Loucy (cell line): ENCODE data around the gene NECTIN2.

Experiments
- H2AFZ ChIP-seq: fragments of 200-600 bp; sonication (generic); 2 replicates; pipeline ENCODE4 v1.6.0; 2016; ENCODE audit warnings: antibody characterized with exemption, mild to moderate bottlenecking, low read length, moderate library complexity
- H3F3A ChIP-seq: fragments of 200-600 bp; 2 replicates; pipeline ENCODE4 v1.6.0; 2016; ENCODE audit warnings: antibody characterized with exemption, low read depth, mild to moderate bottlenecking
- H3K27me3 ChIP-seq: fragments of 200-600 bp; sonication (generic); 2 replicates; pipeline ENCODE4 v1.6.1; 2014; ENCODE audit warnings: low read length, mild to moderate bottlenecking; ENCODE audit not compliant: insufficient read depth, poor library complexity, severe bottlenecking
- H3K36me3 ChIP-seq: fragments of 200-600 bp; sonication (generic); 2 replicates; pipeline ENCODE4 v1.6.1; 2016; ENCODE audit warnings: low read length; ENCODE audit not compliant: insufficient read depth
- H3K4me1 ChIP-seq: fragments of 200-600 bp; sonication (generic); 2 replicates; pipeline ENCODE4 v1.5.1; 2014; ENCODE audit warnings: low read length, mild to moderate bottlenecking; ENCODE audit not compliant: insufficient read depth, poor library complexity, severe bottlenecking
- H3K4me2 ChIP-seq: fragments of 200-600 bp; sonication (generic); 2 replicates; pipeline ENCODE4 v1.6.0; 2014; ENCODE audit warnings: antibody characterized with exemption, low read length, low read depth, mild to moderate bottlenecking; ENCODE audit not compliant: poor library complexity, severe bottlenecking
- H3K4me3 ChIP-seq: fragments of 200-600 bp; sonication (generic); 2 replicates; pipeline ENCODE4 v1.5.1; 2014; ENCODE audit warnings: low read length, mild to moderate bottlenecking, mixed read lengths; ENCODE audit not compliant: poor library complexity, severe bottlenecking
- H3K79me2 ChIP-seq: fragments of 200-600 bp; sonication (generic); 2 replicates; pipeline ENCODE4 v1.6.1; 2014; ENCODE audit warnings: low read length; ENCODE audit not compliant: insufficient read depth
- H3K9ac ChIP-seq: fragments of 200-600 bp; sonication (generic); 2 replicates; pipeline ENCODE4 v1.6.0; 2014; ENCODE audit warnings: mild to moderate bottlenecking, low read depth, low read length, moderate library complexity; ENCODE audit not compliant: poor library complexity, severe bottlenecking
- H3K9me2 ChIP-seq: fragments of 200-600 bp; sonication (generic); replicated peaks from 2 replicates; pipeline ENCODE4 v1.6.1; 2016; ENCODE audit warnings: low read depth, low read length, mixed read lengths
- H3K9me3 ChIP-seq: fragments of 200-600 bp; sonication (generic); 2 replicates; pipeline ENCODE4 v1.6.1; 2014; ENCODE audit warnings: mild to moderate bottlenecking, antibody characterized with exemption, low read length, low read depth; ENCODE audit not compliant: insufficient read depth
- H4K20me1 ChIP-seq: fragments of 200-600 bp; sonication (generic); 2 replicates; pipeline ENCODE4 v1.6.0; 2014; ENCODE audit warnings: antibody characterized with exemption, low read length, mild to moderate bottlenecking; ENCODE audit not compliant: insufficient read depth, poor library complexity, severe bottlenecking
- EZH2phosphoT487 ChIP-seq: fragments of 200-600 bp; IDR thresholded peaks from 2 replicates; pipeline ENCODE4 v1.6.1; 2018; ENCODE audit warnings: antibody characterized with exemption, mild to moderate bottlenecking, moderate library complexity, borderline replicate concordance
- TF ChIP-seq, protein P1 (sequence below): fragments of 200-600 bp; sonication (generic); conservative IDR thresholded peaks from 2 replicates; pipeline ENCODE4 v1.5.1; 2014; ENCODE audit warnings: mild to moderate bottlenecking, antibody characterized with exemption, low read length

Gene NECTIN2

GRCh38 chr19:44930088-44930487 lies 84.0 kb downstream of the NECTIN2 start:
- H3K79me2 ChIP-seq = no peaks in the 10 kb centered on the region
- TF ChIP-seq, protein P1, sequence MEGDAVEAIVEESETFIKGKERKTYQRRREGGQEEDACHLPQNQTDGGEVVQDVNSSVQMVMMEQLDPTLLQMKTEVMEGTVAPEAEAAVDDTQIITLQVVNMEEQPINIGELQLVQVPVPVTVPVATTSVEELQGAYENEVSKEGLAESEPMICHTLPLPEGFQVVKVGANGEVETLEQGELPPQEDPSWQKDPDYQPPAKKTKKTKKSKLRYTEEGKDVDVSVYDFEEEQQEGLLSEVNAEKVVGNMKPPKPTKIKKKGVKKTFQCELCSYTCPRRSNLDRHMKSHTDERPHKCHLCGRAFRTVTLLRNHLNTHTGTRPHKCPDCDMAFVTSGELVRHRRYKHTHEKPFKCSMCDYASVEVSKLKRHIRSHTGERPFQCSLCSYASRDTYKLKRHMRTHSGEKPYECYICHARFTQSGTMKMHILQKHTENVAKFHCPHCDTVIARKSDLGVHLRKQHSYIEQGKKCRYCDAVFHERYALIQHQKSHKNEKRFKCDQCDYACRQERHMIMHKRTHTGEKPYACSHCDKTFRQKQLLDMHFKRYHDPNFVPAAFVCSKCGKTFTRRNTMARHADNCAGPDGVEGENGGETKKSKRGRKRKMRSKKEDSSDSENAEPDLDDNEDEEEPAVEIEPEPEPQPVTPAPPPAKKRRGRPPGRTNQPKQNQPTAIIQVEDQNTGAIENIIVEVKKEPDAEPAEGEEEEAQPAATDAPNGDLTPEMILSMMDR = no peak
- TF ChIP-seq EZH2phosphoT487 = no peak
- H2AFZ ChIP-seq = no peak overlapping the region
- no peak overlapping the region for H3K9ac ChIP-seq
- no peaks in the 10 kb centered on the region for H3K4me1 ChIP-seq
- H3F3A ChIP-seq = no peaks in the 10 kb centered on the region
- H3K4me2 ChIP-seq = no peak overlapping the region
- no peaks in the 10 kb centered on the region for H3K27me3 ChIP-seq
- H3K9me2 ChIP-seq = no peaks in the 10 kb centered on the region
- H3K4me3 ChIP-seq = no peak overlapping the region
- no peaks in the 10 kb centered on the region for H4K20me1 ChIP-seq
- H3K9me3 ChIP-seq = no peaks in the 10 kb centered on the region
- no peaks in the 10 kb centered on the region for H3K36me3 ChIP-seq

GRCh38 chr19:44931541-44931940 lies 85.4 kb downstream of the NECTIN2 start:
- Histone ChIP-seq H3K4me3 (no peak overlapping the region), H3K9ac (no peak overlapping the region)

More at GRCh38 chr19:44931541-44931940, 85.4 kb downstream of the NECTIN2 start:
- Histone ChIP-seq H3K4me2 (no peak overlapping the region), H3K36me3 (no peaks in the 10 kb centered on the region), H2AFZ (no peak overlapping the region), H3K79me2 (no peaks in the 10 kb centered on the region), H3K4me1 (no peaks in the 10 kb centered on the region), H3K9me2 (no peaks in the 10 kb centered on the region), H3F3A (no peaks in the 10 kb centered on the region), H3K27me3 (no peaks in the 10 kb centered on the region), H4K20me1 (no peaks in the 10 kb centered on the region), H3K9me3 (no peaks in the 10 kb centered on the region)
- no peak for TF ChIP-seq EZH2phosphoT487
- TF ChIP-seq, protein P1 = no peak
